GM21723 (cell line): Measurements from ENCODE around the gene KIAA1191.

Source experiments
- ATAC-seq: cut with Tn5 transposase; IDR thresholded peaks from one replicate; pipeline ENCODE4 v1.9.1; 2021; ENCODE audit warnings: mild to moderate bottlenecking, moderate library complexity; ENCODE audit not compliant: unreplicated experiment

Gene KIAA1191

GRCh38 chr5:176366232-176366894 is 4.8 kb upstream of the KIAA1191 start:
- ATAC-seq, result no peak

- ATAC-seq, result peak; percentile 34
Observed at GRCh38 chr5:176365351-176366231, 4.0 kb upstream of the KIAA1191 start, which contains the start of gene ARL10. ARL10 (plus strand) TSS chr5:176365487; CDS start chr5:176365564, 77 bp downstream.

GRCh38 chr5:176364765-176365350 is 3.3 kb upstream of the KIAA1191 start:
- no peak for ATAC-seq

- peak; percentile 10 for ATAC-seq
Observed at GRCh38 chr5:176362233-176362490, 598 bp upstream of the KIAA1191 start.

- ATAC-seq, result peak; percentile 4
Observed at GRCh38 chr5:176360894-176361436, 599 bp downstream of the KIAA1191 start.

- ATAC-seq, result no peak
Observed at GRCh38 chr5:176359658-176360057, 1.9 kb downstream of the KIAA1191 start.

- ATAC-seq, result no peak
Observed at GRCh38 chr5:176356179-176356566, 5.4 kb downstream of the KIAA1191 start.

GRCh38 chr5:176355400-176356178 is 6.0 kb downstream of the KIAA1191 start:
- ATAC-seq, result no peak

GRCh38 chr5:176353533-176353932 is 8.0 kb downstream of the KIAA1191 start:
- ATAC-seq, result no peak

GRCh38 chr5:176352116-176352878 is 9.3 kb downstream of the KIAA1191 start:
- peak; percentile 65 for ATAC-seq

GRCh38 chr5:176350416-176350815 is 11.1 kb downstream of the KIAA1191 start:
- ATAC-seq, result no peak

GRCh38 chr5:176342766-176343458 is 18.7 kb downstream of the KIAA1191 start:
- no peak for ATAC-seq

- ATAC-seq, result no peak
Observed at GRCh38 chr5:176342158-176342483, 19.4 kb downstream of the KIAA1191 start.

GRCh38 chr5:176341325-176342157 is 20.0 kb downstream of the KIAA1191 start:
- no peak for ATAC-seq

GRCh38 chr5:176339304-176339703 is 22.3 kb downstream of the KIAA1191 start:
- ATAC-seq, result no peak

GRCh38 chr5:176337913-176338312 is 23.7 kb downstream of the KIAA1191 start:
- no peak for ATAC-seq

GRCh38 chr5:176334031-176334770 is 27.4 kb downstream of the KIAA1191 start:
- no peak for ATAC-seq

GRCh38 chr5:176320577-176320976 is 41.0 kb downstream of the KIAA1191 start:
- ATAC-seq, result no peak
